PC-3 (cell line): ENCODE data around the gene TMEM25. TPM values are rescaled to one million over a fixed set of nuclear protein-coding genes. Genes with fewer than 3 reads are reported as not detected.

Source experiments
- ATAC-seq: fragments of 200-7000 bp; cut with Tn5 transposase; 2 replicates; pipeline ENCODE4 v1.9.1; 2020; ENCODE audit warnings: mild to moderate bottlenecking, moderate library complexity
- BruUV-seq: library from RNA; stranded (reverse); fragments of 400-500 nt; replicated peaks from 2 replicates; lab custom pipeline; 2021; lab: Mats Ljungman, UMichigan
- CTCF ChIA-PET: fragments of 300-600 bp; sonication (Branson Sonifier 250); formaldehyde crosslinking; loops from one replicate; lab custom pipeline; 2022; ENCODE audit warnings: antibody characterized with exemption; lab: Charles Lee
- POLR2A ChIA-PET: fragments of 300-600 bp; sonication (Branson Sonifier 250); formaldehyde crosslinking; loops from one replicate; lab custom pipeline; 2022; ENCODE audit warnings: antibody characterized with exemption; ENCODE audit not compliant: unreplicated experiment; lab: Charles Lee
- DNase-seq: peaks from one replicate; pipeline ENCODE4 v3.0.0-alpha.2; 2015
- H2AFZ ChIP-seq: fragments of 300-600 bp; sonication (generic); 2 replicates; pipeline ENCODE4 v1.6.0; 2016; ENCODE audit warnings: antibody characterized with exemption, low read length
- H3F3A ChIP-seq: fragments of 300-600 bp; sonication (generic); one replicate; pipeline ENCODE4 v1.6.0; 2017; ENCODE audit warnings: antibody characterized with exemption, low read length, control low read depth, mild to moderate bottlenecking; ENCODE audit not compliant: unreplicated experiment
- H3K27ac ChIP-seq: fragments of 300-600 bp; sonication (generic); 2 replicates; pipeline ENCODE4 v1.5.1; 2016; ENCODE audit warnings: mild to moderate bottlenecking, low read length
- H3K27me3 ChIP-seq: fragments of 300-600 bp; sonication (generic); 2 replicates; pipeline ENCODE4 v1.6.1; 2016; ENCODE audit warnings: low read length, mixed read lengths
- H3K36me3 ChIP-seq: fragments of 300-600 bp; sonication (generic); 2 replicates; pipeline ENCODE4 v1.6.1; 2016; ENCODE audit warnings: low read depth, mixed run types, low read length, mixed read lengths
- H3K4me1 ChIP-seq: fragments of 300-600 bp; sonication (generic); 2 replicates; pipeline ENCODE4 v1.5.1; 2016; ENCODE audit warnings: low read length; ENCODE audit not compliant: insufficient read depth
- H3K4me2 ChIP-seq: fragments of 300-600 bp; sonication (generic); 2 replicates; pipeline ENCODE4 v1.6.0; 2016; ENCODE audit warnings: low read length
- H3K4me3 ChIP-seq: fragments of 300-600 bp; sonication (generic); 2 replicates; pipeline ENCODE4 v1.5.1; 2016; ENCODE audit warnings: mild to moderate bottlenecking, low read length, mixed read lengths
- H3K79me2 ChIP-seq: fragments of 300-600 bp; sonication (generic); 2 replicates; pipeline ENCODE4 v1.6.1; 2017; ENCODE audit warnings: low read length, mixed read lengths
- H3K9ac ChIP-seq: fragments of 300-600 bp; sonication (generic); 2 replicates; pipeline ENCODE4 v1.6.0; 2016; ENCODE audit warnings: mild to moderate bottlenecking, low read length
- H3K9me2 ChIP-seq: fragments of 300-600 bp; sonication (generic); replicated peaks from 2 replicates; pipeline ENCODE4 v1.6.1; 2016; ENCODE audit warnings: mixed run types, low read length, mixed read lengths
- H3K9me3 ChIP-seq: fragments of 300-600 bp; sonication (generic); 2 replicates; pipeline ENCODE4 v1.6.1; 2016; ENCODE audit warnings: low read length, mixed read lengths
- H4K20me1 ChIP-seq: fragments of 300-600 bp; sonication (generic); 2 replicates; pipeline ENCODE4 v1.6.1; 2016; ENCODE audit warnings: low read length, mixed read lengths
- CTCF ChIP-seq: fragments of 300-600 bp; sonication (generic); conservative IDR thresholded peaks from 2 replicates; pipeline ENCODE4 v1.5.1; 2017; ENCODE audit warnings: antibody characterized with exemption, low read depth, mild to moderate bottlenecking, low read length
- EZH2 ChIP-seq: fragments of 300-600 bp; sonication (generic); IDR thresholded peaks from one replicate; pipeline ENCODE4 v1.6.1; 2017; ENCODE audit warnings: antibody characterized with exemption, mild to moderate bottlenecking, low read length; ENCODE audit not compliant: unreplicated experiment
- EZH2phosphoT487 ChIP-seq: fragments of 300-600 bp; sonication (generic); IDR thresholded peaks from 2 replicates; pipeline ENCODE4 v1.6.1; 2018; ENCODE audit warnings: mild to moderate bottlenecking, antibody characterized with exemption, low read length, borderline replicate concordance
- intact Hi-C: fragments of 100-400 bp; cut with micrococcal nuclease; formaldehyde crosslinking; loops from 2 replicates; pipeline ENCODE4 v1.9.0; 2023
- total RNA-seq: library from RNA; depleted of rRNA; stranded (reverse); fragments of >200 nt; gene quantifications from 2 replicates; pipeline ENCODE4 v1.2.3, GENCODE V29; 2014

The TMEM25 gene
- total RNA-seq, 1 experiment from 2014 or later = 50.4 TPM

- Histone ChIP-seq H3K4me2 (no peak overlapping the region), H3K4me1 (peaks cover 8% of the 10 kb centered on the region; the same call in 1 of the 2 replicates), H3K36me3 (peaks cover 77% of the 10 kb centered on the region), H3K9me2 (no peaks in the 10 kb centered on the region), H3K4me3 (no peak overlapping the region), H4K20me1 (no peaks in the 10 kb centered on the region), H3K79me2 (no peaks in the 10 kb centered on the region), H2AFZ (no peak overlapping the region), H3K9ac (no peak overlapping the region), H3K27me3 (no peaks in the 10 kb centered on the region), H3F3A (no peaks in the 10 kb centered on the region), H3K27ac (no peak overlapping the region), H3K9me3 (no peaks in the 10 kb centered on the region)
- ChIA-PET CTCF (no interaction called here), POLR2A (no interaction called here)
- no TSS peak for BruUV-seq
- no peak for TF ChIP-seq EZH2phosphoT487
- no peak for TF ChIP-seq EZH2
- TF ChIP-seq CTCF = no peak
- ATAC-seq (peak; percentile 57), DNase-seq (peak; percentile 65)
- intact Hi-C loops = no loop called here
Observed at GRCh38 chr11:118497831-118498230, 33.2 kb upstream of the TMEM25 start.

DNA sequence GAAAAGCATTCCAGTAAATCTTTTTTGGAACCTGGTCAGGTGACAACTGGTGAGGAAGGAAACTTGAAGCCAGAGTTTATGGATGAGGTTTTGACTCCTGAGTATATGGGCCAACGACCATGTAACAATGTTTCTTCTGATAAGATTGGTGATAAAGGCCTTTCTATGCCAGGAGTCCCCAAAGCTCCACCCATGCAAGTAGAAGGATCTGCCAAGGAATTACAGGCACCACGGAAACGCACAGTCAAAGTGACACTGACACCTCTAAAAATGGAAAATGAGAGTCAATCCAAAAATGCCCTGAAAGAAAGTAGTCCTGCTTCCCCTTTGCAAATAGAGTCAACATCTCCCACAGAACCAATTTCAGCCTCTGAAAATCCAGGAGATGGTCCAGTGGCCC lies 27.8 kb upstream of the TMEM25 start:
- Histone ChIP-seq H3K4me3 (no peak overlapping the region), H3K9me3 (no peaks in the 10 kb centered on the region), H3K27me3 (no peaks in the 10 kb centered on the region), H3K4me2 (no peak overlapping the region), H3K27ac (no peak overlapping the region), H3K79me2 (no peaks in the 10 kb centered on the region), H3K36me3 (peaks cover 82% of the 10 kb centered on the region), H2AFZ (no peak overlapping the region), H4K20me1 (no peaks in the 10 kb centered on the region), H3K4me1 (no peaks in the 10 kb centered on the region), H3K9me2 (no peaks in the 10 kb centered on the region), H3K9ac (no peak overlapping the region), H3F3A (no peaks in the 10 kb centered on the region)
- BruUV-seq = no TSS peak
- POLR2A ChIA-PET = no interaction called here
- DNase-seq (no peak), ATAC-seq (no peak)
- no peak for TF ChIP-seq CTCF
- TF ChIP-seq EZH2phosphoT487 = no peak
- TF ChIP-seq EZH2 = no peak
- intact Hi-C loops = no loop called here
- CTCF ChIA-PET = no interaction called here

DNA sequence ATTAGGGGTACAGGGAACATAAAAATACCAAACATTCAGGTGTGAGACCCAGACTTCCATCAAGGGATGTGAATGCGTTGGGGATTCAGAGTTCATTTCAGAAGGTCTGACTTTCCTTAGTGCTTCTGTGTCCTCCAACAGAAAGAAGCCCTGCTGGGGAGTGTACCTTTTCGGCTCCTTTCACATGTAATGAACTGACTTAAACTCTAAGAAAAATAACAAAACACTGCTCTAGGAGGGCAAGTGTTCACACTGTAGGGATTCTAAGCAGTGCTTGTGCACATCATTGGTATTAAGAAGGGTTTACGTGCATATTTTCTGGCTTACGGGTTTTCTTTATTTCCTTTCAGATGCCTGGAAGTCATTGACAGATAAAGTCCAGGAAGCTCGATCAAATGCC lies 19.4 kb upstream of the TMEM25 start:
- Histone ChIP-seq H3K9me3 (no peaks in the 10 kb centered on the region), H3K27me3 (no peaks in the 10 kb centered on the region), H3K27ac (no peak overlapping the region), H3K4me1 (no peaks in the 10 kb centered on the region), H3F3A (no peaks in the 10 kb centered on the region), H3K9me2 (no peaks in the 10 kb centered on the region), H3K4me2 (no peak overlapping the region), H3K79me2 (no peaks in the 10 kb centered on the region), H3K4me3 (no peak overlapping the region), H4K20me1 (no peaks in the 10 kb centered on the region), H3K9ac (no peak overlapping the region), H3K36me3 (peaks cover 73% of the 10 kb centered on the region), H2AFZ (no peak overlapping the region)
- POLR2A ChIA-PET = no interaction called here
- intact Hi-C loops = no loop called here
- BruUV-seq = no TSS peak
- CTCF ChIA-PET = interaction anchor here (0.7 kb wide), 1 partner anchor 124 kb away, joined by 3 read pairs; no protein-coding TSS in a partner anchor
- TF ChIP-seq CTCF = no peak
- TF ChIP-seq EZH2phosphoT487 = no peak
- TF ChIP-seq EZH2 = no peak
- DNase-seq = no peak
- ATAC-seq = no peak
